HEK293T (cell line): ENCODE measurements around the gene KCNF1.

Experiments used
- CTCF ChIA-PET: fragments of 350-600 bp; formaldehyde crosslinking; extraction: SDS; loops from one replicate; lab custom pipeline; 2021; ENCODE audit warnings: antibody characterized with exemption, inconsistent platforms; lab: Yijun Ruan, JAX
- POLR2A ChIA-PET: fragments of 350-600 bp; formaldehyde crosslinking; extraction: SDS; loops from one replicate; lab custom pipeline; 2020; ENCODE audit warnings: antibody characterized with exemption, inconsistent platforms; lab: Yijun Ruan, JAX
- DNase-seq: peaks from one replicate; pipeline ENCODE4 v3.0.0; 2012; ENCODE audit warnings: mixed read lengths; ENCODE audit errors: extremely low spot score
- ARNT ChIP-seq: fragments of 450-650 bp; IDR thresholded peaks from 2 replicates; pipeline ENCODE4 v1.6.1; 2017; ENCODE audit warnings: mild to moderate bottlenecking
- BHLHE40 ChIP-seq: fragments of 450-650 bp; IDR thresholded peaks from 2 replicates; pipeline ENCODE4 v1.6.1; 2016; ENCODE audit warnings: mild to moderate bottlenecking, moderate library complexity, borderline replicate concordance
- CTBP1 ChIP-seq: fragments of 450-650 bp; IDR thresholded peaks from 2 replicates; pipeline ENCODE4 v1.6.1; 2016; ENCODE audit warnings: borderline replicate concordance
- ELF4 ChIP-seq: fragments of 450-650 bp; IDR thresholded peaks from 2 replicates; pipeline ENCODE4 v1.6.1; 2017; ENCODE audit warnings: antibody characterized with exemption
- FOXA1 ChIP-seq: fragments of 450-650 bp; IDR thresholded peaks from 2 replicates; pipeline ENCODE4 v1.6.1; 2016; ENCODE audit warnings: mild to moderate bottlenecking
- FOXK2 ChIP-seq: fragments of 450-650 bp; IDR thresholded peaks from 2 replicates; pipeline ENCODE4 v1.6.1; 2016; ENCODE audit warnings: mild to moderate bottlenecking
- FOXM1 ChIP-seq: fragments of 450-650 bp; IDR thresholded peaks from 2 replicates; pipeline ENCODE4 v1.6.1; 2017; ENCODE audit warnings: mild to moderate bottlenecking, borderline replicate concordance
- HDGF ChIP-seq: fragments of 450-650 bp; IDR thresholded peaks from 2 replicates; pipeline ENCODE4 v1.6.1; 2017; ENCODE audit warnings: antibody characterized with exemption, borderline replicate concordance
- L3MBTL2 ChIP-seq: fragments of 450-650 bp; conservative IDR thresholded peaks from 2 replicates; pipeline ENCODE4 v1.6.1; 2016; ENCODE audit warnings: mild to moderate bottlenecking
- LEF1 ChIP-seq: fragments of 450-650 bp; IDR thresholded peaks from 2 replicates; pipeline ENCODE4 v1.6.1; 2017; ENCODE audit warnings: mild to moderate bottlenecking, borderline replicate concordance
- NFRKB ChIP-seq: fragments of 450-650 bp; IDR thresholded peaks from 2 replicates; pipeline ENCODE4 v1.6.1; 2016; ENCODE audit warnings: mild to moderate bottlenecking, moderate library complexity
- PKNOX1 ChIP-seq: fragments of 450-650 bp; IDR thresholded peaks from 2 replicates; pipeline ENCODE4 v1.6.1; 2016
- SP1 ChIP-seq: fragments of 450-650 bp; IDR thresholded peaks from 2 replicates; pipeline ENCODE4 v1.6.1; 2017
- SUZ12 ChIP-seq: fragments of 450-650 bp; IDR thresholded peaks from 2 replicates; pipeline ENCODE4 v1.6.1; 2016; ENCODE audit warnings: mild to moderate bottlenecking
- TARDBP ChIP-seq: fragments of 450-650 bp; IDR thresholded peaks from 2 replicates; pipeline ENCODE4 v1.6.1; 2016
- ZNF384 ChIP-seq: fragments of 450-650 bp; IDR thresholded peaks from 2 replicates; pipeline ENCODE4 v1.6.1; 2016

Gene KCNF1

DNA sequence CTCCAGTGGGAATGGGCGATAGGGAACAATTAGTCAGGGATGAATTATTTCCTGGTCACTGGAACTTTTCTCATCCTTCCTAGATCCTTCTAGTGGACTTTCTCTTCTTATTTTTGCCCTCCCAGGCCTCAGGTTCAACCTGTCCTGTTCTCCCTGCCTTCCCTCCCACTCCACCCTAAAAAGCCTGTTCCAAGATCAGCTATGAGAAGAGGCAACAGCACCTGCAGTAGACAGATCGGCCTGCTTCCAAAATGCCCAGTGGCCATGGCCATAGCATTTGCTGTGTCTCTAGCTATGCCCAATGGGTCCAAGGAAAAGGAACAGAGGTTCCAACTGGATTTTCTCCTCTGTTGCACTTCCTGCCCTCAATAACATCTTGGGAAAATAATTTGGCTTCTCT is 16.5 kb upstream of the KCNF1 start:
- ChIA-PET POLR2A (no interaction called here), CTCF (no interaction called here)
- DNase-seq: no peak
- no peak for TF ChIP-seq LEF1
- no peak for TF ChIP-seq NFRKB
- TF ChIP-seq FOXK2: no peak
- no peak for TF ChIP-seq L3MBTL2
- TF ChIP-seq SUZ12: no peak
- TF ChIP-seq FOXA1: no peak
- no peak for TF ChIP-seq ELF4
- no peak for TF ChIP-seq HDGF
- TF ChIP-seq PKNOX1: no peak
- TF ChIP-seq CTBP1: no peak
- no peak for TF ChIP-seq FOXM1
- TF ChIP-seq ZNF384: no peak
- TF ChIP-seq SP1: no peak
- no peak for TF ChIP-seq TARDBP
- no peak for TF ChIP-seq BHLHE40
- TF ChIP-seq ARNT: no peak

GRCh38 chr2:10897956-10898355 is 13.8 kb upstream of the KCNF1 start:
- TF ChIP-seq ZNF384 (no peak), L3MBTL2 (no peak), ELF4 (no peak), SUZ12 (no peak), FOXK2 (no peak), ARNT (no peak), LEF1 (no peak), FOXM1 (no peak)
- ChIA-PET CTCF (interaction anchor here (0.9 to 1.5 kb wide), 2 partner anchors 12 to 62 kb away, joined by 4 to 8 read pairs; no protein-coding TSS in a partner anchor), POLR2A (no interaction called here)
- DNase-seq: no peak

- DNase-seq: peak; percentile 63
- TF ChIP-seq LEF1 (no peak), ARNT (no peak), CTBP1 (no peak), SP1 (no peak), NFRKB (no peak), ELF4 (no peak)
- ChIA-PET POLR2A (no interaction called here), CTCF (interaction anchor here (0.6 to 1.6 kb wide), 6 partner anchors 10 to 70 kb away, joined by 3 to 6 read pairs (median 4); no protein-coding TSS in a partner anchor)
Observed at GRCh38 chr2:10900216-10901109, 11.3 kb upstream of the KCNF1 start.

DNA sequence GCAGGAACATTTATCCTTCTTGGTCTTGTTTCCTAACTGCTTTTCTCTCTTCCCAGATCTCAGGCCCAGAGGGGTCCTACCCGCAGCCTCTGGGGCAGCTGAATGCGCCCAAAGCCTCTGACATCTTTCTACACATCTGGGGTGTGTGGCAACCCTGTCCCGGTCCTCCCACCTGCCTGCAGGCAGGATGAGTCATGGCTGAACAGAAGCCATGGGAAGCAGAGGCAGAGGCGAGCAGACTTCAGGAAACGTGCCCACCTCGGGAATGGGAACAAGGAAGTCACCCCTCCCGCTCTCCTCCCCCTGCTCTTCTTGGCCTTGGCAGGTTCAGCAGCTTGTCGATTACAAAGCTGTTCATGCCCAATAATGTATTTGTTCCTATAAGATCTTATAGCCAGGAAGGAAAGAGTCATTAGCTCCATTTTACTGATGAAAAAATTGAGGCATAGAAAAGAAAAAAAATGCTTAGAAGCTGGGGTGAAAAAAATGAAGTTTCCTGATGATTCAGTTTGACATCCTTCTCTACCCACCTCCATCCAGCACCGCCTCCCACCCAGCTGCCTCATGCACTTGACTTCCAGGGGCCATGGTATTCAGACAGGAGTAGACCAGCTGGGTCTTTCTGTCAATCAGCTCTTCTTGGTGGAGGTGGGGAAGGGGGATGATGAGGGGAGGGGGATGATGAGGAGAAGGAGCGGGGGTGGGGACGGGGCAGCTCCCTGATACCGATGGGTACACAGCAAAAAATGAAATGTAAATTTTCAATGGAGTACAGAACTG is 10.4 kb upstream of the KCNF1 start:
- POLR2A ChIA-PET: interaction anchor here (0.7 kb wide), 1 partner anchor 211 kb away, joined by 3 read pairs; the partner anchor contains the start of gene NOL10
- CTCF ChIA-PET: no interaction called here
- DNase-seq: no peak
- no peak for TF ChIP-seq FOXA1
- no peak for TF ChIP-seq PKNOX1
- no peak for TF ChIP-seq SP1
- no peak for TF ChIP-seq ARNT
- TF ChIP-seq TARDBP: no peak
- TF ChIP-seq FOXM1: no peak
- TF ChIP-seq FOXK2: no peak
- TF ChIP-seq HDGF: no peak
- no peak for TF ChIP-seq SUZ12
- TF ChIP-seq ZNF384: no peak

DNA sequence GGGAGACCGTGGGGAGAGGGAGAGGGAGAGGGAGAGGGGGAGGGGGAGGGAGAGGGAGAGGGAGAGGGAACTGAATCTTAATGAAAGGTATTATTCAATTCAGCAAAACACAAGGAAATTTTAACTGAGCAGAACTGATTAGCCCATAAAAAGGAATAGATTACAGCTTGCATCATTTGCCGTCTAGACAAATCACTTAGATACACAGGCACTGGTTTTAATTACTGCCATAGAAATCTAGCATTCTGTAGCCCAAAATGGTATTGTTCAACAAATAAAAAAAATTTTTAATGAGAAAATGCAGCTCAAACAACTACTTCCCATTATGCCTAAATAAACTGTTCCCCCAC is 7.9 kb upstream of the KCNF1 start:
- no peak for TF ChIP-seq PKNOX1
- TF ChIP-seq FOXK2: no peak
- TF ChIP-seq L3MBTL2: no peak
- no peak for TF ChIP-seq NFRKB
- TF ChIP-seq ZNF384: no peak
- no peak for TF ChIP-seq BHLHE40
- no peak for TF ChIP-seq HDGF
- TF ChIP-seq CTBP1: no peak
- TF ChIP-seq FOXA1: no peak
- no peak for TF ChIP-seq FOXM1
- no peak for TF ChIP-seq SUZ12
- TF ChIP-seq SP1: no peak
- TF ChIP-seq ELF4: no peak
- TF ChIP-seq LEF1: no peak
- TF ChIP-seq ARNT: no peak
- no peak for TF ChIP-seq TARDBP
- ChIA-PET CTCF (no interaction called here), POLR2A (no interaction called here)
- DNase-seq: no peak
